H9 (cell line): ENCODE data around the gene CD3G. TPM values are rescaled to one million over a fixed set of nuclear protein-coding genes. Genes with fewer than 3 reads are reported as not detected.
"Not testable (repeated sequence)": the region's sequence is repeated elsewhere in the genome, so short reads cannot be mapped to it uniquely, and the experiment has no call there.

Experiments
- DNase-seq: peaks from one replicate; pipeline ENCODE4 v3.0.0-alpha.2; 2017
- H2AFZ ChIP-seq: one replicate; pipeline ENCODE4 v1.6.1; 2013; ENCODE audit warnings: mild to moderate bottlenecking, low read length, control low read depth, moderate library complexity
- H2AK5ac ChIP-seq: 2 replicates; pipeline ENCODE4 v1.6.1; 2013; ENCODE audit warnings: low read length, control low read depth, mixed read lengths; ENCODE audit not compliant: insufficient read length
- H2BK120ac ChIP-seq: one replicate; pipeline ENCODE4 v1.6.1; 2013; ENCODE audit warnings: low read depth, mild to moderate bottlenecking, low read length, control low read depth, inconsistent platforms; ENCODE audit not compliant: poor library complexity, severe bottlenecking
- H2BK12ac ChIP-seq: 2 replicates; pipeline ENCODE4 v1.6.1; 2013; ENCODE audit warnings: low read length, control low read depth, mixed read lengths, low read depth; ENCODE audit not compliant: insufficient read length
- H2BK15ac ChIP-seq: 2 replicates; pipeline ENCODE4 v1.6.1; 2013; ENCODE audit warnings: low read depth, low read length, control low read depth
- H2BK20ac ChIP-seq: one replicate; pipeline ENCODE4 v1.6.1; 2013; ENCODE audit warnings: low read depth, mild to moderate bottlenecking, low read length, control low read depth, inconsistent platforms; ENCODE audit not compliant: poor library complexity, severe bottlenecking
- H2BK5ac ChIP-seq: 2 replicates; pipeline ENCODE4 v1.6.1; 2013; ENCODE audit warnings: low read length, control low read depth, mixed read lengths; ENCODE audit not compliant: insufficient read length
- H3K14ac ChIP-seq: 2 replicates; pipeline ENCODE4 v1.6.1; 2013; ENCODE audit warnings: low read length, control low read depth; ENCODE audit not compliant: insufficient read depth
- H3K18ac ChIP-seq: 2 replicates; pipeline ENCODE4 v1.6.1; 2013; ENCODE audit warnings: low read depth, mild to moderate bottlenecking, mixed read lengths, low read length, control low read depth; ENCODE audit not compliant: insufficient read length
- H3K23ac ChIP-seq: 2 replicates; pipeline ENCODE4 v1.6.1; 2013; ENCODE audit warnings: low read length, control low read depth, mixed read lengths, low read depth; ENCODE audit not compliant: insufficient read length
- H3K23me2 ChIP-seq: 2 replicates; pipeline ENCODE4 v1.6.1; 2013; ENCODE audit warnings: low read depth, mild to moderate bottlenecking, mixed read lengths, low read length, control low read depth; ENCODE audit not compliant: insufficient read length, poor library complexity, severe bottlenecking
- H3K27ac ChIP-seq: 2 replicates; pipeline ENCODE4 v1.5.1; 2013; ENCODE audit warnings: low read length, control low read depth, mixed read lengths, low read depth; ENCODE audit not compliant: insufficient read length
- H3K27me3 ChIP-seq: 2 replicates; pipeline ENCODE4 v1.6.1; 2013; ENCODE audit warnings: low read length, control low read depth, inconsistent platforms; ENCODE audit not compliant: insufficient read depth
- H3K4ac ChIP-seq: 2 replicates; pipeline ENCODE4 v1.6.1; 2013; ENCODE audit warnings: low read depth, mild to moderate bottlenecking, control low read depth, inconsistent platforms, low read length, moderate library complexity
- H3K4me1 ChIP-seq: 2 replicates; pipeline ENCODE4 v1.6.1; 2013; ENCODE audit warnings: low read length, control low read depth, inconsistent platforms; ENCODE audit not compliant: insufficient read depth
- H3K4me2 ChIP-seq: 2 replicates; pipeline ENCODE4 v1.6.1; 2013; ENCODE audit warnings: low read length, control low read depth, mixed read lengths; ENCODE audit not compliant: insufficient read length, insufficient read depth
- H3K56ac ChIP-seq: 2 replicates; pipeline ENCODE4 v1.6.1; 2013; ENCODE audit warnings: low read depth, mild to moderate bottlenecking, mixed read lengths, low read length, control low read depth; ENCODE audit not compliant: insufficient read length
- H3K79me1 ChIP-seq: 2 replicates; pipeline ENCODE4 v1.6.1; 2013; ENCODE audit warnings: low read depth, mild to moderate bottlenecking, moderate library complexity, low read length, control low read depth, inconsistent platforms; ENCODE audit not compliant: insufficient read depth, poor library complexity, severe bottlenecking
- H3K79me2 ChIP-seq: 2 replicates; pipeline ENCODE4 v1.6.1; 2013; ENCODE audit warnings: low read length, control low read depth, inconsistent platforms; ENCODE audit not compliant: insufficient read depth
- H3K9ac ChIP-seq: 2 replicates; pipeline ENCODE4 v1.6.1; 2013; ENCODE audit warnings: low read length, control low read depth, mixed read lengths; ENCODE audit not compliant: insufficient read length; ENCODE audit errors: extremely low read depth
- H3K9me3 ChIP-seq: one replicate; pipeline ENCODE4 v1.6.1; 2013; ENCODE audit warnings: low read depth, low read length, inconsistent platforms; ENCODE audit not compliant: control insufficient read depth
- H3T11ph ChIP-seq: one replicate; pipeline ENCODE4 v1.6.1; 2013; ENCODE audit warnings: mild to moderate bottlenecking, low read length, control low read depth, inconsistent platforms
- H4K20me1 ChIP-seq: one replicate; pipeline ENCODE4 v1.6.1; 2013; ENCODE audit not compliant: control insufficient read depth, insufficient read length, insufficient read depth
- H4K5ac ChIP-seq: 2 replicates; pipeline ENCODE4 v1.6.1; 2013; ENCODE audit warnings: low read depth, mild to moderate bottlenecking, mixed read lengths, low read length, control low read depth; ENCODE audit not compliant: insufficient read length
- H4K8ac ChIP-seq: replicated peaks from 2 replicates; pipeline ENCODE4 v1.6.1; 2013; ENCODE audit warnings: low read length, control low read depth, mixed read lengths, low read depth; ENCODE audit not compliant: insufficient read length
- H4K91ac ChIP-seq: 2 replicates; pipeline ENCODE4 v1.6.1; 2013; ENCODE audit warnings: low read depth, mild to moderate bottlenecking, moderate library complexity, mixed read lengths, low read length, control low read depth; ENCODE audit not compliant: insufficient read length
- H3K27ac Mint-ChIP-seq, 3 experiments: 2 replicates in 2 of 3; 3 replicates in 1 of 3; pipeline ENCODE4 v1.8.0; 2020 to 2021; ENCODE audit warnings: mixed read lengths in 3 of 3, mild to moderate bottlenecking in 1 of 3, moderate library complexity in 1 of 3
- H3K27me3 Mint-ChIP-seq: 2 replicates; pipeline ENCODE4 v1.8.0; 2021; ENCODE audit warnings: low read depth, mild to moderate bottlenecking, moderate library complexity, mixed read lengths
- H3K36me3 Mint-ChIP-seq, 3 experiments: 2 replicates in 2 of 3; 3 replicates in 1 of 3; pipeline ENCODE4 v1.8.0; 2020 to 2021; ENCODE audit warnings: low read depth in 3 of 3, mixed read lengths in 3 of 3; ENCODE audit not compliant: insufficient read depth in 1 of 3
- H3K4me1 Mint-ChIP-seq, 2 experiments: 2 replicates each; pipeline ENCODE4 v1.8.0; 2020; ENCODE audit warnings: mixed read lengths in 2 of 2
- H3K4me3 Mint-ChIP-seq, 2 experiments: 2 replicates in 1 of 2; 3 replicates in 1 of 2; pipeline ENCODE4 v1.8.0; 2020 to 2021; ENCODE audit warnings: mild to moderate bottlenecking in 2 of 2, mixed read lengths in 2 of 2, moderate library complexity in 1 of 2
- H3K9me3 Mint-ChIP-seq, 2 experiments: 2 replicates in 1 of 2; 3 replicates in 1 of 2; pipeline ENCODE4 v1.8.0; 2020; ENCODE audit warnings: mild to moderate bottlenecking in 2 of 2, mixed read lengths in 2 of 2, moderate library complexity in 1 of 2
- CTCF ChIP-seq: fragments of 200-600 bp; sonication (generic); conservative IDR thresholded peaks from 3 replicates; pipeline ENCODE4 v1.8.0; 2021; ENCODE audit warnings: antibody characterized with exemption, mild to moderate bottlenecking
- WGBS: extraction: QIAGEN DNeasy Blood & Tissue Kit; methylation state at CpG from one replicate; pipeline ENCODE4 v1.1.7; 2013; ENCODE audit warnings: missing lambda C conversion rate, low lambda C conversion rate, mixed read lengths; ENCODE audit not compliant: insufficient read length; ENCODE audit errors: extremely low coverage; 5-methylcytosine and 5-hydroxymethylcytosine counted together
- total RNA-seq: library from RNA; stranded (reverse); gene quantifications from 2 replicates; pipeline ENCODE4 v1.2.1, GENCODE V29; 2021

Gene CD3G
- total RNA-seq, 1 experiment from 2014 or later: not detected

- H4K91ac ChIP-seq: no peak overlapping the region
- no peaks in the 10 kb centered on the region for H3K4me1 ChIP-seq
- no peaks in the 10 kb centered on the region for H3K9me3 ChIP-seq
- peak overlapping the region; percentile 4 for H3K27ac ChIP-seq
- no peak for DNase-seq
- no peak overlapping the region for H2BK120ac ChIP-seq
- no peak overlapping the region for H2BK12ac ChIP-seq
- H2AFZ ChIP-seq: no peak overlapping the region
- no peak overlapping the region for H3K4ac ChIP-seq
- no peaks in the 10 kb centered on the region for H4K20me1 ChIP-seq
- H3K4me2 ChIP-seq: peak overlapping the region; percentile 89
- H2BK5ac ChIP-seq: no peak overlapping the region
- no peak overlapping the region for H4K8ac ChIP-seq
- TF ChIP-seq CTCF: no peak
- Mint-ChIP-seq H3K9me3 (no peaks in the 10 kb centered on the region), H3K4me3 (peak overlapping the region; percentile 98), H3K27me3 (no peaks in the 10 kb centered on the region; the same call in 1 of the 2 replicates), H3K27ac (peak overlapping the region; percentile 79 to 100 (median 99)), H3K36me3 (peaks cover 7 to 34% (median 16%) of the 10 kb centered on the region in 3 experiments; a peak in 6 of 7 replicates), H3K4me1 (peaks cover 16 to 17% of the 10 kb centered on the region in 2 experiments)
- peaks cover 11% of the 10 kb centered on the region for H3K79me1 ChIP-seq
- H3K79me2 ChIP-seq: peaks cover 24% of the 10 kb centered on the region; the same call in 1 of the 2 replicates
- no peak overlapping the region for H4K5ac ChIP-seq
- no peak overlapping the region for H3T11ph ChIP-seq
- H2BK20ac ChIP-seq: no peak overlapping the region
- no peak overlapping the region for H3K56ac ChIP-seq
- no peak overlapping the region for H3K14ac ChIP-seq
- H3K18ac ChIP-seq: no peak overlapping the region
- H2AK5ac ChIP-seq: no peak overlapping the region
- no peak overlapping the region for H2BK15ac ChIP-seq
- no peaks in the 10 kb centered on the region for H3K27me3 ChIP-seq
- H3K23me2 ChIP-seq: peaks cover 7% of the 10 kb centered on the region
- H3K9ac ChIP-seq: peak overlapping the region; percentile 92
- no peak overlapping the region for H3K23ac ChIP-seq
- no CpG with 5 or more reads among the region's 22 CpGs for WGBS
Observed at GRCh38 chr11:118401880-118402590, 57.9 kb downstream of the CD3G start.

- not testable (repeated sequence) for H3K56ac ChIP-seq, H4K91ac ChIP-seq, H4K5ac ChIP-seq, H3K4me1 ChIP-seq, H2BK15ac ChIP-seq, H4K20me1 ChIP-seq, H2AK5ac ChIP-seq, DNase-seq, H3K27ac ChIP-seq, H3K14ac ChIP-seq, H4K8ac ChIP-seq, H2AFZ ChIP-seq, H3K23ac ChIP-seq, H2BK5ac ChIP-seq, H2BK12ac ChIP-seq, H3K9me3 ChIP-seq, H3T11ph ChIP-seq, H3K27me3 Mint-ChIP-seq, H3K9me3 Mint-ChIP-seq, H3K4ac ChIP-seq, H3K23me2 ChIP-seq, H2BK20ac ChIP-seq, H3K27me3 ChIP-seq, H3K18ac ChIP-seq, H2BK120ac ChIP-seq
- peak overlapping the region; percentile 89 for H3K4me2 ChIP-seq
- peaks cover 11% of the 10 kb centered on the region for H3K79me1 ChIP-seq
- H3K27ac Mint-ChIP-seq: peak overlapping the region in 2 of 3 experiments; percentile 50 to 68; a peak in 2 of 7 replicates
- H3K9ac ChIP-seq: peak overlapping the region; percentile 92
- H3K4me3 Mint-ChIP-seq: peak overlapping the region; percentile 98
- H3K4me1 Mint-ChIP-seq: peaks cover 16 to 17% of the 10 kb centered on the region in 2 experiments
- H3K36me3 Mint-ChIP-seq: peaks cover 10 to 39% (median 22%) of the 10 kb centered on the region in 3 experiments; a peak in 6 of 7 replicates
- no CpG with 5 or more reads among the region's 7 CpGs for WGBS
- peaks cover 24% of the 10 kb centered on the region; the same call in 1 of the 2 replicates for H3K79me2 ChIP-seq
Observed at GRCh38 chr11:118402594-118402993, 58.5 kb downstream of the CD3G start.
